Fibroblast of gingiva (primary cell): ENCODE measurements around the gene BEND7.
"Not testable (repeated sequence)": the region's sequence is repeated elsewhere in the genome, so short reads cannot be mapped to it uniquely, and the experiment has no call there.

ENCODE experiments used
- DNase-seq: peaks from one replicate; pipeline ENCODE4 v3.0.0-alpha.2; 2011; ENCODE audit warnings: low read depth

The BEND7 gene

DNA sequence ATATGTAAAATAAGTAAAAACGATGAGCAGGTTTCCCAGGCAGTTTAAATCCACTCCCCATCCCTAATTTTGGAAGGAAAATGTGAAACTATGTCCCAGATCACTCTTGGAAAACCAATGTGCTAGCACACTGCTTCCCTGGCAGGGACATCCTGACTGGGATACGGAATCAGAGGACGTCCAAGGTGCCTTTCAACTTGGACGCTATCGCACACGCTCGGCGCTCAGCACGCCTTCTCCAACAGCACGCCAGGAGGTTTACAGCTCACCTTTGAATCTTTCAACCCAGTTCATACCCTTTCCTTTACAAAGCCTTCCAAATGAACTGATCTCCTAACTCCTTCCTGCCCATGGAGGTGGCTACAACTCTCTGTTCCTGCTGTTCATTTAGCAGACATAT is 47.1 kb downstream of the BEND7 start:
- DNase-seq: no peak

DNA sequence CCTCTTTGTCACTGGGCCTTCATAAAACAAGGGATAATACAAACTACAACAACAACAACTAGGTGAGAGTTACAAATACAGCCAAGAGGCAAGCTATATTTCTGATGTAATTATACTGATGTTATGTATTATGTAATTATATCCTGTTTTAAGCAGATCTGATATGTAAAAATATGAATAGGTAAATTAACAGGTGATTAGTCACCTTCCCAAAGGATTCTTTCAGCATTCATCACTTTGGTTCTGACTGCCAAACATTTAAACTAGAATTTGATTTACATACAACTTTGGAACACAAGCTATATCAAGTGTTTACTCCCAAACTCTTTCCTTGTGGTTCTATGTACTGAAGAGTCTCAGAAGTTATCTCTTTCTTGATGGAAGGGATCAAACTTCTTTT is 53.7 kb downstream of the BEND7 start:
- no peak for DNase-seq

- no peak for DNase-seq
These were observed 54.8 kb downstream of the BEND7 start for GRCh38 chr10:13473986-13474385.

DNA sequence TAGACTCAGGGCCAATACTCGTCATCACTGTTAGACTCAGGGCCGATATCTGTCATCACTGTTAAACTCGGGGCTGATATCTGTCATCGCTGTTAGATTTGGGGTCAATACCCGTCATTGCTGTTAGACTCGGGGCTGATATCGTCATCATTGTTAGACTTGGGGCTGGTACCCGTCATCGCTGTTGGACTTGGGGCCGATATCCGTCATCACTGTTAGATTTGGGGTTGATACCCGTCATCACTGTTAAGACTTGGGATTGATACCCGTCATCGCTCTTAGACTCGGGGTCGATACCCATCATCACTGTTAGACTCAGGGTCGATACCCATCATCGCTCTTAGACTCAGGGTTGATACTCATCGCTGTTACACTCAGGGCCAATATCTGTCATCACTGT is 56.5 kb downstream of the BEND7 start:
- DNase-seq: no peak

DNA sequence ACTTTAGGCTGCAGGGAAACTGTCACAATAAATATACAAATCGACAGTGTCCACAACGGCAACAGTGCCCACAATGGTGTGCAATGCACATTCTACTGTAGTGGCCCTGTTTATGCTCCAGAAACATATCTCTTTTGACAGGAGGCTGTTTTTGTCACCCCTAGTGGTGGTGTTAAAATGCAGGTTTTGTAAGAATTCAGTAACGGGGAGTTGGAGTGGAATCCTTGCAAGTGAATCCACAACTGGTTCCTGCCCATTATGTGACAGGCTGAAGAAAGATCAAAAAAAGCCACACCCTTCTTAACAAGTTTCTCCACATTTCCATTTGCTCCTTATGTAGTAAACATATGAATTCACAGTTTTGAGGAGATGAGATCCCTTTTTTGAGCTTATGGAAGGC is 58.5 kb downstream of the BEND7 start:
- DNase-seq: no peak

GRCh38 chr10:13462551-13462950 is 66.3 kb downstream of the BEND7 start:
- no peak for DNase-seq

GRCh38 chr10:13458687-13459012 is 70.2 kb downstream of the BEND7 start:
- DNase-seq: no peak

DNA sequence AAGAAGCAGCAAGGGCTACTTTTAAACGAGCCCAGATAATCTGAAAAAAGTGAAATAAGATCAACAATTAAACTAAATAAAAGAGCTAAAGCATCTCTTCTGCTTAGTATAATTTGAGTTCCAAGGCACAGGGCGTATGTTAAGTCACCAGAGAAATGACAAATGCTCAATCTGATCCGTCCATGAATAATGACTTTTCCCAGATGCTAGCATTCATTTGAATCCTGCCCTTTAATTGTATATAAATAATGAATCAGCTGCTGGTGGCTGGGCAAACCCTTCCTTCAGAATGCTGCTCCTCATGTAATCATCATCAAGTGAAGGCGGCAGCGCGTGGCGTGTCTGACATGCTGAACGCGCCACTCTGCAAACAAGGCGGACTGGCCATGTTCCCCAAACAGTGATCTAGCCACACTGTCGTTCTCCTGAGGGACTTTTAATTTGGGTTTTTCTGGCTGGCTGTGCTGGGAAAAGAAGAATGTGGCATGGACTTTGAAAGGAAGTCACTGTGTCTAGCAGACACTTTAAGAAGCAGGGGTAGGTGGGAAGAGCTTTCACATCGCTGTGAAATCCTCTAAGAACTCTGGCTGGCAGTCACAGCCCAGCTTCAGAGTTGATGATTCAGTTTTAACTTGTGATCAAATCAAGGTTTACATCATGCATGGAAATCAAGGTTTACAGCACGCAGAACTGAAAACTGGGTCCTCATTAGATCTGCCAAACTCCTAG is 70.7 kb downstream of the BEND7 start:
- DNase-seq: peak; percentile 18

DNA sequence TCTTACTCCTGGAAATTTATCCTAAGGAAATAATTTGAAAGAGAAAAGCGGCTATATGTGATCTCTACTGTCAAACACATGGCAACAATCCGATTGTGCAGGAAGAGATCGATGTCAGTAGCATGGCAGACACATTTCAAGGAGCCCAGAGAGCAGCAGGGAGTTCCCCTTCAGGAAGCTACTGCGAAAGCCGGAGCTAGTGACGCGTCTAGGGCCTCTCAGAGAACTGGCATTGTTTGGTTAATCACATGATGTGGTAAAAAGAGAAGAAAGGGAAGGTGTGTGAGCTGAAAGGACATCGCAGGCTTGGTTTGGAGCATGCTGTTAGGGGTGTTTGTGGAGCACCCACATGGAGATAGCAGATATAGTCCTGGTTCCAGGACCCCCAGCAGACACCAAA is 74.9 kb downstream of the BEND7 start:
- no peak for DNase-seq

- DNase-seq: peak; percentile 15
These were observed 78.7 kb downstream of the BEND7 start for GRCh38 chr10:13450069-13450468.

DNA sequence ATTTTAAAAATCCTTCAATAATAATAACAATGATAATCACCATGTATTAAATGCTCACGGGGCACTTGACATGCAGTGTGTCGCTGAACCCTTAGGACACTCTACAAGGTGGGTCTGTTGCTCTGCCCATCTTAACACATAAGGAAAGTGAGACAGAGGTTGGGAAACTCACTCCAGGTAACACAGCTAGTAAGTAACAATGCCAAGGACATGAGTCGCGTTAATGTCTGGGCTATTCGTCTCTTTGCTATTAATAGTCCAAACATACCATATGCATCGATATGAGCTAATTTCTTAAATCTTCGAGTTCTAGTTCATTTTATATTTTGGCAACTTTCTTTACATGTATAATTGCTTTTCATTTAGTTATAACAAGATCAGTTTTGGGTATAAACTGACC is 79.5 kb downstream of the BEND7 start:
- no peak for DNase-seq

DNA sequence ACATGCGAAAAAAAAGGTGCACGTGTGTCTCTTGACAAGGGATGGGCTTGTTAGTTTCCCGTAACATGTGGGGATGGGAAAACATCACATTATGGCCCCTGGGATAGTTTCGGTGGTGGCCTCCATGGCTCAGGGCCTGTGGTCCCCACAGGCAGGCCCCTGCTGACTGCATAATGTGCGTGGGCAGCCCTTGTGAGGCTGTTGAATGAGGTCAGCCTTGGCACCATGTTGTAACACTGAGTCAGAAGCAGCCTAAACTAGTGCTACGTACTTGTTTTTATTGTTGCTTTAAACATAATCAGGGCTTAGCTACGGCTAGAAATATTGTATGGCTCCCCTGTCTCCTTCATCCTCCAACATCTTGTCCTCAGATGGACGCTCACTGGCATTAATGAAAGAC is 80.6 kb downstream of the BEND7 start:
- no peak for DNase-seq

DNA sequence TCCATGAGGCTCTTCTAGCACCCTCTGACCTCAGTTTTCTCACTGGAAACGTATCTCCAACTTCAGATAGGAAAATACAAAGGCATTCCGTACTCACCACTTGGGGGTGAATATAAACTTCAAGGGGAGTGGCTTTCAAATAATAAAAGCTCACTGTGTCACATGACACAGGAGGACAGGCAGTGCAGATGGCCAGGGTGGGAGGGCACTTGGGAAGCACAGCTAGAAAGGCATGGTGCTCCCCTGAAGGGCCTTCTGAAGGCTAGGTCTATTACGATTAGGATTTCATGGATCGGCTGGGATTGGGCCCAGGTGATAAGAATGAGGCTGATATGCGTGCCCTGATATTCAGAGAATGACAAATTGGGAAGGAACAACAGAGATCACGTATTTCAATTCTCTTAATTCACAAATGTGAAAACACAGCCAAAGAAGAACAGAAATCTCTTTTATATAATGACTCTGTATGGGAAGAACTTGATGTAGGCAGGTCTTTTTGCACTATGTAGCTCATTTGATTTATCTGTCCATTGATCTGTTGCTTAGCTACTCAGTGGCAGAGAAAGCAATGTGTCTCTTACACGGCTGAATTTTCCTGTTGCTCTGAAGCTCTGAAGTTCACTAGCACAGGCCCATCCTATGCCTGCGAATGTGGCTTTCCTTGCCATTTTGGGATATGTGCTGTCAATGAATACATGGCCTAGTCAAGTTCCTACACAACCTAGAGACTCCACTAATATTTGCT is 83.0 kb downstream of the BEND7 start:
- no peak for DNase-seq

GRCh38 chr10:13441476-13441875 is 87.3 kb downstream of the BEND7 start:
- no peak for DNase-seq

DNA sequence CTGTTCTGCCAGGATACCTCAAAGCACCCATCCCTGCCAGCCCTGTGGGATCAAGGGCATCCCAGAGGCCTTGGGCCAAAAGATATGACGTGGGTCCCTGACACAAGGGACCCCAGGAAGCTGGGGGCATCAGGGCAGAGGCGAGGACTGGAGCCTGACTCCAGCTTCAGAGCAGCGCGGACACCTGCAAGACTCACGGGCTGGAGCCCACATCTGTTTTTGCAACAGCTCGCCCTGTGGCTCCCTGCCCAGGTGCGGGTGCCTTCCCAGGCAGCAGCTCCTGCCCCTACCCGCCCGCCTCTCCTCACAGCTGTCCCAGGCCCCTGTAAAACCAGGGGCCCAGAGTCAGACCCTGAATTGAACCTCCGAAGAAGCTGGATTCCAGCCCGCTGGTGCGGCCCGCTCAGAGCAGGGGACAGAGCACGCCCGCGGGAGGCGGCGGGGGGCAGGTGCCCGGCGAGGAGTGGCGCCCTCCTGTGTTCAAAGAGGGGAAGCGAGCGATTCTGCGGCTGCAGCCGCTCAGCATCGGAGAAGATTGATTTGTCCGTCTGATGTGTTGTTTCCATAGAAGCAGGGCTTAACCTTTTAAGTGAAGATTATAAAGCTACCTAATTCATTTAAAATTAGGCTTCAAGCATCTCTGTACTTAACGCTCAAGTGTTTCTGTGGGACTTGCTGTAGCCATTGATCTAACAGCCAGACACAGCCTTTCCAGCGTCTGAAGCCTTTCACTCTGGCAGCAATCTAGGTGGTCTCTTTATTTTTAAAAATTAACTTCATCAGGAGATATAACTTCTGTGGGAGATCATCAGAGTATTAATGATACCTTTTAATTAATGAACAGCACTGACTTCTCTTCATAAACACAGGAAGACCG is 88.4 kb downstream of the BEND7 start:
- no peak for DNase-seq

GRCh38 chr10:13439313-13440184 is 89.3 kb downstream of the BEND7 start:
- no peak for DNase-seq

GRCh38 chr10:13437026-13437555 is 91.7 kb downstream of the BEND7 start:
- no peak for DNase-seq

GRCh38 chr10:13427943-13428342 is 100.9 kb downstream of the BEND7 start:
- DNase-seq: not testable (repeated sequence)

GRCh38 chr10:13425397-13425796 is 103.4 kb downstream of the BEND7 start:
- no peak for DNase-seq

- no peak for DNase-seq
These were observed 106.0 kb downstream of the BEND7 start for GRCh38 chr10:13422800-13423199.

GRCh38 chr10:13421382-13421917 is 107.4 kb downstream of the BEND7 start:
- DNase-seq: no peak
